AG04450 (cell line): ENCODE measurements around the gene DNAL1. TPM values are rescaled to one million over a fixed set of nuclear protein-coding genes. Genes with fewer than 3 reads are reported as not detected.
A peak's percentile ranks its signal among the peaks of the same experiment; 100 is the strongest.

Experiments
- CTCF ChIA-PET: fragments of 300-600, 350-600 bp; formaldehyde crosslinking; extraction: SDS; loops from one replicate; lab custom pipeline; 2022; ENCODE audit warnings: antibody characterized with exemption, inconsistent platforms; lab: Charles Lee
- POLR2A ChIA-PET: fragments of 350-600 bp; formaldehyde crosslinking; extraction: SDS; loops from one replicate; lab custom pipeline; 2021; ENCODE audit warnings: antibody characterized with exemption, inconsistent platforms; lab: Yijun Ruan, JAX
- DNase-seq: peaks from one replicate; pipeline ENCODE4 v3.0.0-alpha.2; 2011; ENCODE audit warnings: low read depth, low spot score
- H3K27ac ChIP-seq: one replicate; pipeline ENCODE4 v1.5.1; 2012; ENCODE audit warnings: low read depth, low read length, control low read depth
- H3K27me3 ChIP-seq: one replicate; pipeline ENCODE4 v1.6.0; 2012; ENCODE audit warnings: low read length; ENCODE audit not compliant: control insufficient read depth, insufficient read depth
- H3K4me3 ChIP-seq: 2 replicates; pipeline ENCODE4 v1.5.1; 2011; ENCODE audit warnings: mild to moderate bottlenecking, low read depth, low read length, control low read depth
- H3K9me3 ChIP-seq: 2 replicates; pipeline ENCODE4 v1.5.1; 2012; ENCODE audit warnings: low read length; ENCODE audit not compliant: control insufficient read depth, insufficient read depth
- polyA plus RNA-seq: library from polyadenylated mRNA; depleted of rRNA; stranded (reverse); fragments of >200 nt; gene quantifications from 2 replicates; pipeline ENCODE4 v1.2.3, GENCODE V29; 2011
- TF ChIP-seq, protein P1 (sequence below): IDR thresholded peaks from 2 replicates; pipeline ENCODE4 v1.5.1; 2011; ENCODE audit warnings: low read depth, low read length, control low read depth, inconsistent platforms

Gene DNAL1
- polyA plus RNA-seq, 1 experiment, result 10.0 TPM

DNA sequence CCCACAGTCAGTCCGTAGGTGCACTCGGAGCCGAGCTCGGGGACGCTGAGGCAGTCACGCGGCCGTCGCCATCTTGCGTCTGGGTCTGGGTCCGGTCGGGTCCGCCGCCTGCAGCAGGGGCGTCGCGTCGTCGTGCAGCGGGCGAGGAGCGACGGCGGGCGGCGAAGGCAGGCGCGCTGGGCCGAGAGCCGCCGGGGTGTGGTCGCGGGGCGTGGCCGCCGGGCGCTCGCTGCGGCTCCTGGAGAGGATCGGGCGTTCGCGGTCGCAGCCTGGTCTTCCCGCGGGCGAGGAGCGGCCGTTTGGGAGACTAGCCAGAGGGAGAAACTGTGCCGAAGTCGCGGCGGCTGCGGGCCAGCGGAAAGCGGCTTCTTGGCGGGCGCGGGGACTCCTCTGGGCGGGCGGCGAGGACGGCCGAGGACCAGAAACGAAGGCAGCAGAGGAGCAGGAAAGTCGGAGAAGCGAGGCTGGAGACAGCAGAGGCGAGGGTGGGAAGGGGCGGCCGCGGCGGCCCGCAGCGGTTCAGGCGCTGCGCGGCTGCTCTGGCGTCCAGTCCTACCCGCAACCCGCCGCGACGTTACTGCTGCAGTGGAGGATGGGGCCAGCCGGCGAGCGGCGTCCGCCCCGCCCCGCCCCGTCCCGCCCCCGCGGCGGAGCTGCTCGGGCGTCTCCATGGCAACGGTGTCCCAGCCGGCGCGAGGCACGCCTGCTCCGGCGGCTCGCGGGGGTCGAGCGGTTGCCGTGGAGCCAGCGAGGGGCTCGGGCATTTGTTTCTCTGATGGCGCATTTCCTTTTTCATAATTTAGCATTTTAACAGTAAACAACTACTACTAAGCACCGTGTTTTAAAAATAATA is 69.2 kb downstream of the DNAL1 start, which contains the start of gene PNMA1:
PNMA1 (minus strand) TSS at position 582 of the 853 bp plus-strand sequence. CDS start 745 bp downstream, outside the sequence.
- Histone ChIP-seq H3K27ac (peak within 1 kb of the TSS; percentile 73), H3K4me3 (peak within 1 kb of the TSS; percentile 88), H3K9me3 (no peaks in the 10 kb centered on the region), H3K27me3 (no peaks in the 10 kb centered on the region)
- CTCF ChIA-PET, result no interaction called here
- POLR2A ChIA-PET, result interaction anchor here (0.6 to 1.6 kb wide), 6 partner anchors 10 to 829 kb away, joined by 3 to 10 read pairs (median 4); no protein-coding TSS in a partner anchor
- DNase-seq, result no peak
- TF ChIP-seq, protein P1, sequence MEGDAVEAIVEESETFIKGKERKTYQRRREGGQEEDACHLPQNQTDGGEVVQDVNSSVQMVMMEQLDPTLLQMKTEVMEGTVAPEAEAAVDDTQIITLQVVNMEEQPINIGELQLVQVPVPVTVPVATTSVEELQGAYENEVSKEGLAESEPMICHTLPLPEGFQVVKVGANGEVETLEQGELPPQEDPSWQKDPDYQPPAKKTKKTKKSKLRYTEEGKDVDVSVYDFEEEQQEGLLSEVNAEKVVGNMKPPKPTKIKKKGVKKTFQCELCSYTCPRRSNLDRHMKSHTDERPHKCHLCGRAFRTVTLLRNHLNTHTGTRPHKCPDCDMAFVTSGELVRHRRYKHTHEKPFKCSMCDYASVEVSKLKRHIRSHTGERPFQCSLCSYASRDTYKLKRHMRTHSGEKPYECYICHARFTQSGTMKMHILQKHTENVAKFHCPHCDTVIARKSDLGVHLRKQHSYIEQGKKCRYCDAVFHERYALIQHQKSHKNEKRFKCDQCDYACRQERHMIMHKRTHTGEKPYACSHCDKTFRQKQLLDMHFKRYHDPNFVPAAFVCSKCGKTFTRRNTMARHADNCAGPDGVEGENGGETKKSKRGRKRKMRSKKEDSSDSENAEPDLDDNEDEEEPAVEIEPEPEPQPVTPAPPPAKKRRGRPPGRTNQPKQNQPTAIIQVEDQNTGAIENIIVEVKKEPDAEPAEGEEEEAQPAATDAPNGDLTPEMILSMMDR, result no peak

DNA sequence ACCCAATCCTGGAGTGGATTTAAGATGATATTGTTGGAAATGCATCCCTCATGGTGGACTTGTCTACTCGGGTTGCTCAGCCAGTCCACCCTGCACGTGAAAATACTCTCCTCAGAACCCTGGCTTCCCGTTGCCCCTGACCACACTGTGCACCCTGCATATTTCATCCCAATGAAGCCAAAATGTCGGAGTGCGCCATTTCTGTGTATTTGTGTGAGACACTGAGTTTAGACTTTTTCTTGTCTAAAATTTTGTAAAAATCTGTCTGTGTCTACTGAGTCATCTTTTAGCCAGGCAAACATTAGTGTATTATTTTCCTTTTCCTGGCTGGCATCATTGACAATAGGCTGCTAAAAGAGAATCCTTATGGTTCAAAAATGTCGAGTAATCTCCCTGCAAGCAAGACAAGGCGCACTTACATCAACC is 69.9 kb downstream of the DNAL1 start:
- CTCF ChIA-PET, result no interaction called here
- no peak for DNase-seq

DNA sequence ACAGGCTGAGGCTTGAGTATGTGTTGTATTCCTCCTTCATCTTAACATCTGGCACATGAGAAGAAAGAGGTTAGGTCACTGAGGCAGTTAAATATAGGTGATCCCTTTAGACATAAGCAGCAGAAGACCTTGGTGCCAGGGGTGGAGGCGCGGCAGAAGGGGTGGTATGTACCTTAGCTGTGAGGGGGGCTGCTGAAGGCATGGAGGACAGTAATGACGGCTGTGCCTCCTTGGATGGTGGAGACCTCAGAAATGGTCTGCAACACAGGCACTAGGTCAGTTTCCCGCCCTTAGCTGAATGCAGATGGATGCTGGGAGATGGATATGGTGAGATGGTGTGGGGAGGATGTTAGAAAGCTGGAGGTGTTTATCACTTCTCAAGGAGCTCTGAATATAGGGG is 70.9 kb downstream of the DNAL1 start:
- Histone ChIP-seq H3K27me3 (no peaks in the 10 kb centered on the region), H3K4me3 (no peak overlapping the region), H3K9me3 (no peaks in the 10 kb centered on the region), H3K27ac (no peak overlapping the region)
- TF ChIP-seq, protein P1, result no peak
- DNase-seq, result no peak
- POLR2A ChIA-PET, result no interaction called here
- CTCF ChIA-PET, result interaction anchor here (0.9 to 1.3 kb wide), 2 partner anchors 8 to 153 kb away, joined by 3 to 4 read pairs; no protein-coding TSS in a partner anchor

More for the DNA sequence above, 69.9 kb downstream of the DNAL1 start:
- Histone ChIP-seq H3K9me3 (no peaks in the 10 kb centered on the region), H3K27ac (no peak overlapping the region), H3K27me3 (no peaks in the 10 kb centered on the region), H3K4me3 (peak overlapping the region; percentile 88)
- TF ChIP-seq, protein P1, result no peak
- POLR2A ChIA-PET, result interaction anchor here (0.6 to 1.6 kb wide), 6 partner anchors 9 to 828 kb away, joined by 3 to 10 read pairs (median 4); no protein-coding TSS in a partner anchor

DNA sequence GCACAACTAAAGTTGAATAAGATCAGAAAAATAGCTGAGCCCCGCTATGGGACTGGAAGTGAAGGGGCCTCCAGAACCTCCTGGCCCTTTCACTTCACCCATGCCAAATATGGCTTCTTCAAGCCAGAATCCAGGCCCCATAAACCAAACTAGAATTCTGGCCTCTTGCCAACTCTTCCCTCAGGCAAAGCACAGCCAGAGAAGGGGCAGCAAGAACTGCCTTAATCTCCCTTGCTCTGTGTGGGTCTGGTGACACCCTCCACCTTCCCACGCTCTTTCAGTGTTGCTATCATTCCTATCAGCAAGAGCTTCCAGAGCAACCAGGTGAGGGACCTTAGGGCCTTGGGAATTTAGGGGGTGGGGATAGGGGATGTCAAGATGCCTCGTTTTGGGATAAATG is 72.5 kb downstream of the DNAL1 start:
- Histone ChIP-seq H3K27ac (no peak overlapping the region), H3K4me3 (no peak overlapping the region), H3K9me3 (no peaks in the 10 kb centered on the region), H3K27me3 (no peaks in the 10 kb centered on the region)
- POLR2A ChIA-PET, result interaction anchor here (0.5 kb wide), 1 partner anchor 276 kb away, joined by 3 read pairs; no protein-coding TSS in a partner anchor
- CTCF ChIA-PET, result interaction anchor here (1.3 to 1.8 kb wide), 2 partner anchors 11 to 12 kb away, joined by 4 to 7 read pairs; no protein-coding TSS in a partner anchor
- TF ChIP-seq, protein P1, result no peak
- DNase-seq, result no peak
